Neural progenitor cell (in vitro differentiated cells): ENCODE measurements around the gene HECTD4.

Experiments used
- EZH2 ChIP-seq: fragments of 200-600 bp; sonication (generic); IDR thresholded peaks from 2 replicates; pipeline ENCODE4 v1.6.1; 2017; ENCODE audit warnings: antibody characterized with exemption, mild to moderate bottlenecking, moderate library complexity
- TF ChIP-seq, protein P1 (sequence below): fragments of 200-600 bp; sonication (generic); IDR thresholded peaks from 2 replicates; pipeline ENCODE4 v1.5.1; 2017; ENCODE audit warnings: antibody characterized with exemption, mild to moderate bottlenecking

DNA sequence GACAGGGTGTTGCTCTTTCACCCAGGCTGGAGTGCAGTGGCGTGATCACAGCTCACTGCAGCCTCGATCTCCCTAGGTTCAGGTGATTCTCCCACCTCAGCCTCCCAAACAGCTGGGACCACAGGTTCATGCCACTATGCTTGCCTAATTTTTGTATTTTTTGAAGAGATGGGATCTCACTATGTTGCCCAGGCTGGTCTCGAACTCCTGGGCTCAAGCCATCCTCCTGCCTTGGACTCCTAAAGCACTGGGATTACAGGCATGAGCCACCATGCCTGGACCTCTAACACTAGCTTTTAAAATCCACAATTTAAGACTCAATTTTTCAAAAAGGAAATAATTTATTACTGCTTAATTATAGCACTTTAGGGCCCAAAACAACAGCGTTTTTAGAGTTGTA lies 149.0 kb downstream of the HECTD4 start:
- TF ChIP-seq, protein P1, sequence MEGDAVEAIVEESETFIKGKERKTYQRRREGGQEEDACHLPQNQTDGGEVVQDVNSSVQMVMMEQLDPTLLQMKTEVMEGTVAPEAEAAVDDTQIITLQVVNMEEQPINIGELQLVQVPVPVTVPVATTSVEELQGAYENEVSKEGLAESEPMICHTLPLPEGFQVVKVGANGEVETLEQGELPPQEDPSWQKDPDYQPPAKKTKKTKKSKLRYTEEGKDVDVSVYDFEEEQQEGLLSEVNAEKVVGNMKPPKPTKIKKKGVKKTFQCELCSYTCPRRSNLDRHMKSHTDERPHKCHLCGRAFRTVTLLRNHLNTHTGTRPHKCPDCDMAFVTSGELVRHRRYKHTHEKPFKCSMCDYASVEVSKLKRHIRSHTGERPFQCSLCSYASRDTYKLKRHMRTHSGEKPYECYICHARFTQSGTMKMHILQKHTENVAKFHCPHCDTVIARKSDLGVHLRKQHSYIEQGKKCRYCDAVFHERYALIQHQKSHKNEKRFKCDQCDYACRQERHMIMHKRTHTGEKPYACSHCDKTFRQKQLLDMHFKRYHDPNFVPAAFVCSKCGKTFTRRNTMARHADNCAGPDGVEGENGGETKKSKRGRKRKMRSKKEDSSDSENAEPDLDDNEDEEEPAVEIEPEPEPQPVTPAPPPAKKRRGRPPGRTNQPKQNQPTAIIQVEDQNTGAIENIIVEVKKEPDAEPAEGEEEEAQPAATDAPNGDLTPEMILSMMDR = no peak
- TF ChIP-seq EZH2 = no peak
